Smooth muscle cell (in vitro differentiated cells): ENCODE results near the gene EMID1. TPM values are rescaled to one million over a fixed set of nuclear protein-coding genes. Genes with fewer than 3 reads are reported as not detected.

ENCODE experiments used
- DNase-seq: peaks from one replicate; lab custom pipeline; 2025; ENCODE audit not compliant: unreplicated experiment; lab: John Stamatoyannopoulos, UW
- H2AFZ ChIP-seq: fragments of 200-600 bp; sonication (generic); 2 replicates; pipeline ENCODE4 v1.6.0; 2016; ENCODE audit warnings: antibody characterized with exemption, low read depth, mild to moderate bottlenecking
- H3F3A ChIP-seq: fragments of 200-600 bp; sonication (generic); 2 replicates; pipeline ENCODE4 v1.6.0; 2017; ENCODE audit warnings: antibody characterized with exemption, low read depth
- H3K27ac ChIP-seq: fragments of 200-600 bp; sonication (generic); 2 replicates; pipeline ENCODE4 v1.5.1; 2016; ENCODE audit warnings: low read depth, mild to moderate bottlenecking
- H3K27me3 ChIP-seq: fragments of 200-600 bp; sonication (generic); 2 replicates; pipeline ENCODE4 v1.6.1; 2016; ENCODE audit warnings: low read depth, mild to moderate bottlenecking
- H3K36me3 ChIP-seq: fragments of 200-600 bp; sonication (generic); 2 replicates; pipeline ENCODE4 v1.5.1; 2016; ENCODE audit warnings: low read depth
- H3K4me1 ChIP-seq: fragments of 200-600 bp; sonication (generic); 2 replicates; pipeline ENCODE4 v1.5.1; 2016; ENCODE audit warnings: low read depth
- H3K4me2 ChIP-seq: fragments of 200-600 bp; sonication (generic); 2 replicates; pipeline ENCODE4 v1.6.0; 2016; ENCODE audit warnings: mild to moderate bottlenecking
- H3K4me3 ChIP-seq: fragments of 200-600 bp; sonication (generic); 2 replicates; pipeline ENCODE4 v1.5.1; 2016; ENCODE audit warnings: mild to moderate bottlenecking
- H3K79me2 ChIP-seq: fragments of 200-600 bp; sonication (generic); 2 replicates; pipeline ENCODE4 v1.6.0; 2016; ENCODE audit warnings: low read depth, mild to moderate bottlenecking
- H3K9ac ChIP-seq: fragments of 200-600 bp; sonication (generic); 2 replicates; pipeline ENCODE4 v1.6.0; 2016; ENCODE audit warnings: low read depth
- H3K9me3 ChIP-seq: fragments of 200-600 bp; sonication (generic); replicated peaks from 2 replicates; pipeline ENCODE4 v1.5.1; 2016; ENCODE audit warnings: low read depth
- H4K20me1 ChIP-seq: fragments of 200-600 bp; sonication (generic); 2 replicates; pipeline ENCODE4 v1.6.0; 2016; ENCODE audit warnings: low read depth
- WGBS: methylation state at CpG from one replicate; pipeline ENCODE4 v1.1.7; 2016; ENCODE audit warnings: low lambda C conversion rate; 5-methylcytosine and 5-hydroxymethylcytosine counted together
- polyA plus RNA-seq: library from polyadenylated mRNA; unstranded; fragments of >200 nt; fragmentation: Nextera tagmentation; extraction: Ambion mirVana; gene quantifications from 2 replicates; pipeline ENCODE4 v1.2.1, GENCODE V29; 2016
- total RNA-seq: library from RNA; depleted of rRNA; stranded (reverse); fragments of >200 nt; gene quantifications from 2 replicates; pipeline ENCODE4 v1.2.3, GENCODE V29; 2014
- TF ChIP-seq, protein P1 (sequence below): fragments of 200-600 bp; sonication (generic); IDR thresholded peaks from 2 replicates; pipeline ENCODE4 v1.5.1; 2017; ENCODE audit warnings: borderline replicate concordance, mild to moderate bottlenecking, antibody characterized with exemption; ENCODE audit not compliant: insufficient read depth, poor library complexity, severe bottlenecking

EMID1 gene
- total and polyA plus RNA-seq, 2 experiments from 2014 or later: 1.1 to 3.9 TPM

DNA sequence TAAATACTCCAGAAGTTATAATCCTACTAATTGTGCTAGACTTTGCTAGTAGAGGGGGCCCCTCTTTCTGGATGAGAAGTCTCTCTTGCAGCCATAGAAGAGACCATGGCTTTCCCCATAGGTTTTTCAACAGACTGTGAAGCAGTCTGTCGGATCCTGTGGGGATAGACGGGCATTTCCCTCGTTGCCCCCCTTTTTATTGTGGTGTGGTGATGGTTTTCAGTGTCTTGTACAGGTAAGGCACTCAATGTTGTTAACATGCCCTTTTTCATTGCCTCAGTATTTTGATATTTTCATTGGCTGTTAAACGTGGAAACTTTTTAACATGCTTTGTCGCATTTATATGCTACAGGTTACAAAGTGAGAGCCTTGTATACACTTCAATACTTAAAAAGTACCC lies 84.4 kb downstream of the EMID1 start:
- Histone ChIP-seq H3K4me2 (no peak overlapping the region), H4K20me1 (peaks cover 100% of the 10 kb centered on the region), H3K4me1 (no peaks in the 10 kb centered on the region), H2AFZ (no peak overlapping the region), H3K79me2 (peaks cover 77% of the 10 kb centered on the region), H3K9me3 (no peaks in the 10 kb centered on the region), H3F3A (peaks cover 35% of the 10 kb centered on the region), H3K27me3 (no peaks in the 10 kb centered on the region), H3K9ac (no peak overlapping the region), H3K36me3 (peaks cover 40% of the 10 kb centered on the region), H3K4me3 (no peak overlapping the region), H3K27ac (no peak overlapping the region)
- WGBS: 93% methylated on average over 5 of the region's 5 CpGs
- TF ChIP-seq, protein P1, sequence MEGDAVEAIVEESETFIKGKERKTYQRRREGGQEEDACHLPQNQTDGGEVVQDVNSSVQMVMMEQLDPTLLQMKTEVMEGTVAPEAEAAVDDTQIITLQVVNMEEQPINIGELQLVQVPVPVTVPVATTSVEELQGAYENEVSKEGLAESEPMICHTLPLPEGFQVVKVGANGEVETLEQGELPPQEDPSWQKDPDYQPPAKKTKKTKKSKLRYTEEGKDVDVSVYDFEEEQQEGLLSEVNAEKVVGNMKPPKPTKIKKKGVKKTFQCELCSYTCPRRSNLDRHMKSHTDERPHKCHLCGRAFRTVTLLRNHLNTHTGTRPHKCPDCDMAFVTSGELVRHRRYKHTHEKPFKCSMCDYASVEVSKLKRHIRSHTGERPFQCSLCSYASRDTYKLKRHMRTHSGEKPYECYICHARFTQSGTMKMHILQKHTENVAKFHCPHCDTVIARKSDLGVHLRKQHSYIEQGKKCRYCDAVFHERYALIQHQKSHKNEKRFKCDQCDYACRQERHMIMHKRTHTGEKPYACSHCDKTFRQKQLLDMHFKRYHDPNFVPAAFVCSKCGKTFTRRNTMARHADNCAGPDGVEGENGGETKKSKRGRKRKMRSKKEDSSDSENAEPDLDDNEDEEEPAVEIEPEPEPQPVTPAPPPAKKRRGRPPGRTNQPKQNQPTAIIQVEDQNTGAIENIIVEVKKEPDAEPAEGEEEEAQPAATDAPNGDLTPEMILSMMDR: no peak
- no peak for DNase-seq

GRCh38 chr22:29291215-29291614 lies 85.5 kb downstream of the EMID1 start:
- Histone ChIP-seq H3K27me3 (no peaks in the 10 kb centered on the region), H3K4me2 (no peak overlapping the region), H3F3A (peaks cover 42% of the 10 kb centered on the region), H3K9ac (no peak overlapping the region), H3K79me2 (peaks cover 66% of the 10 kb centered on the region), H3K4me3 (no peak overlapping the region), H4K20me1 (peaks cover 100% of the 10 kb centered on the region), H3K36me3 (peaks cover 46% of the 10 kb centered on the region), H3K27ac (no peak overlapping the region), H3K4me1 (no peaks in the 10 kb centered on the region), H3K9me3 (no peaks in the 10 kb centered on the region), H2AFZ (no peak overlapping the region)
- WGBS: 92% methylated on average over 7 of the region's 7 CpGs
- DNase-seq: no peak
- TF ChIP-seq, protein P1: no peak

DNA sequence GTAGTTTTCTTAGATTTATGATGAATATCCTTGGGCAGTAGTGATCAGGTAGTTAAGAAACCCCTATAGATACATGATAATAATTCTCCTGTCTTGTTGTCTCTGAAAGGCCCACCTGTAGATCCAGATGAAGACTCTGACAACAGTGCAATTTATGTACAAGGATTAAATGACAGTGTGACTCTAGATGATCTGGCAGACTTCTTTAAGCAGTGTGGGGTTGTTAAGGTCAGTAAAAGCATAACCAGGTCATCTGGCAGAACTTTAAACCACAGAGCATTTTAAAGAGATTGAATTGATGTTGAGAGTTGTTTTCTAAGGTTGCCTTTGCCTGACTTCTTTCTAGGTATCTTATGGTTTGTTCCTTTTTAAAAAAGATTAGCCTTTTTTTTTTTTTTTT lies 86.7 kb downstream of the EMID1 start:
- Histone ChIP-seq H2AFZ (no peak overlapping the region), H3K27ac (no peak overlapping the region), H3K4me3 (no peak overlapping the region), H3K9me3 (no peaks in the 10 kb centered on the region), H3K36me3 (peaks cover 57% of the 10 kb centered on the region), H4K20me1 (peaks cover 100% of the 10 kb centered on the region), H3K9ac (no peak overlapping the region), H3K27me3 (no peaks in the 10 kb centered on the region), H3K4me2 (no peak overlapping the region), H3K79me2 (peaks cover 55% of the 10 kb centered on the region), H3F3A (peaks cover 54% of the 10 kb centered on the region), H3K4me1 (no peaks in the 10 kb centered on the region)
- DNase-seq: no peak
- TF ChIP-seq, protein P1: no peak

GRCh38 chr22:29298641-29299040 lies 92.9 kb downstream of the EMID1 start:
- H3K4me1 ChIP-seq: no peaks in the 10 kb centered on the region
- no peak for DNase-seq
- no peak overlapping the region for H3K9ac ChIP-seq
- H3K79me2 ChIP-seq: peaks cover 5% of the 10 kb centered on the region
- WGBS: 96% methylated on average over 8 of the region's 8 CpGs
- H4K20me1 ChIP-seq: peaks cover 79% of the 10 kb centered on the region
- no peak overlapping the region for H2AFZ ChIP-seq
- no peaks in the 10 kb centered on the region for H3K9me3 ChIP-seq
- H3K4me3 ChIP-seq: no peak overlapping the region
- H3K36me3 ChIP-seq: peaks cover 30% of the 10 kb centered on the region
- no peak overlapping the region for H3K27ac ChIP-seq
- H3K27me3 ChIP-seq: no peaks in the 10 kb centered on the region
- peaks cover 62% of the 10 kb centered on the region for H3F3A ChIP-seq
- no peak overlapping the region for H3K4me2 ChIP-seq
- TF ChIP-seq, protein P1: no peak
